ENCODE results near the gene TMC4.
A peak's percentile ranks its signal among the peaks of the same experiment; 100 is the strongest.
"Not testable (repeated sequence)": the region's sequence is repeated elsewhere in the genome, so short reads cannot be mapped to it uniquely, and the experiment has no call there.

The TMC4 gene

GRCh38 chr19:54209058-54209810, 36.3 kb upstream of the TMC4 start:
- Mint-ChIP-seq H3K9me3 (no peaks in the 10 kb centered on the region), H3K4me3 (peak overlapping the region; percentile 69), H3K36me3 (ENCODE audit: insufficient read depth) (peaks cover 46% of the 10 kb centered on the region), H3K27ac (ENCODE audit: low read depth) (peak overlapping the region; percentile 93), H3K4me1 (peaks cover 53% of the 10 kb centered on the region), H3K27me3 (no peaks in the 10 kb centered on the region)
- no peak for ATAC-seq (replicated peaks; ENCODE audit: extremely low read depth, poor library complexity, severe bottlenecking)
- DNase-seq (ENCODE audit: low spot score in 2 of 2), result no peak

GRCh38 chr19:54208784-54209057, 35.8 kb upstream of the TMC4 start:
- H3K4me1 Mint-ChIP-seq, result peaks cover 58% of the 10 kb centered on the region
- H3K4me3 Mint-ChIP-seq, result peak overlapping the region; percentile 50
- peaks cover 51% of the 10 kb centered on the region for H3K36me3 Mint-ChIP-seq (ENCODE audit: insufficient read depth)
- ATAC-seq (replicated peaks; ENCODE audit: extremely low read depth, poor library complexity, severe bottlenecking), result no peak
- DNase-seq (ENCODE audit: low spot score in 2 of 2), result no peak
- no peaks in the 10 kb centered on the region for H3K9me3 Mint-ChIP-seq
- H3K27ac Mint-ChIP-seq (ENCODE audit: low read depth), result peak overlapping the region; percentile 71
- no peaks in the 10 kb centered on the region for H3K27me3 Mint-ChIP-seq

DNA sequence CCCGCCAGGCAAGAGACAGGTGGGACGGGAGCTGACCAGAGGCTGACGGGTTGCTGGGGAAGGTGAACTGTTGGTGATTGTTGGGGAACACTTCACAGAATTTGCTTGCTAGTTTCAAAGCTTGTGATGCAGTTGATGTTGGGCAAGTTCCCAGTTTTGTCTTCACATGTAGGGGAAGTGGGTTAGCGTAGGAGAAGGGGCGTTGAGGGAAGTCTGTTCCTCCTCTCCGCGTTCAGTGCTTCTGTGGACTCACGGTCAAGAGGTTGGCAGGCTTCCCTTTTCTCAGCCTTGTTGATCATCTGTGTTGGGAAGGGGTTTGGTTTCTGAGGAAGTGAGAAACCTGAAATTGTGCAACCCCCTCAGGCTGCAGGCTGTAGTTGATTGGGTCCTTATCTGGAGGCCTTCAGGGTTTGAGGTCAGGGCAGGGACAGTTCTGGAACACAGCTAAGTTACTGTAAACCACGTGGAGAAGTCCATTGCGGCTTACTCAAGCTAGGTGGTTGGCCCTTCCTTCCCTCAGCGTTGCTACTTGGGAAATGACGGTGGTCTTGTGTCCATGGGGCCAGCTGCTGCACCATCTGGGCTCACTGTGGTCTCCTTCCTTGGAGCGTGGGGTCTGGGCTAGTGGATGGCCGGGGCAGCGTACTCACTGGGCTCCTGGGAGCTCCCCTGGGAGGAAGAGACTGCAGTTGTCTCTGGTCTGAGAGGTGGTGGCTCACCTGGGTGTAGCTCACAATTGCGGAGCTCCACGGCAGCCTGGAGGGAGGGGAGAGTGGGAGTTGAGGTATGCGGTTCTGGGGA, 35.2 kb upstream of the TMC4 start:
- no peak for ATAC-seq (replicated peaks; ENCODE audit: extremely low read depth, poor library complexity, severe bottlenecking)
- no peaks in the 10 kb centered on the region for H3K27me3 Mint-ChIP-seq
- peaks cover 63% of the 10 kb centered on the region for H3K4me1 Mint-ChIP-seq
- DNase-seq (ENCODE audit: low spot score in 2 of 2), result no peak
- H3K4me3 Mint-ChIP-seq, result peak overlapping the region; percentile 50
- peaks cover 55% of the 10 kb centered on the region for H3K36me3 Mint-ChIP-seq (ENCODE audit: insufficient read depth)
- no peaks in the 10 kb centered on the region for H3K9me3 Mint-ChIP-seq
- H3K27ac Mint-ChIP-seq (ENCODE audit: low read depth), result peak overlapping the region; percentile 79

- ATAC-seq (replicated peaks; ENCODE audit: extremely low read depth, poor library complexity, severe bottlenecking), result no peak
- DNase-seq (ENCODE audit: low spot score in 2 of 2), result no peak
- H3K27me3 Mint-ChIP-seq, result no peaks in the 10 kb centered on the region
- H3K27ac Mint-ChIP-seq (ENCODE audit: low read depth), result peak overlapping the region; percentile 79
- no peaks in the 10 kb centered on the region for H3K9me3 Mint-ChIP-seq
- H3K4me1 Mint-ChIP-seq, result peaks cover 69% of the 10 kb centered on the region
- H3K4me3 Mint-ChIP-seq, result peak overlapping the region; percentile 50
- peaks cover 61% of the 10 kb centered on the region for H3K36me3 Mint-ChIP-seq (ENCODE audit: insufficient read depth)
Observed at GRCh38 chr19:54207676-54207982, 34.7 kb upstream of the TMC4 start.

- peaks cover 65% of the 10 kb centered on the region for H3K36me3 Mint-ChIP-seq (ENCODE audit: insufficient read depth)
- peak overlapping the region; percentile 79 for H3K27ac Mint-ChIP-seq (ENCODE audit: low read depth)
- peak overlapping the region; percentile 50 for H3K4me3 Mint-ChIP-seq
- H3K4me1 Mint-ChIP-seq, result peaks cover 69% of the 10 kb centered on the region
- not testable (repeated sequence) for DNase-seq (ENCODE audit: low spot score in 2 of 2); H3K9me3 Mint-ChIP-seq; ATAC-seq (replicated peaks; ENCODE audit: extremely low read depth, poor library complexity, severe bottlenecking); H3K27me3 Mint-ChIP-seq
Observed at GRCh38 chr19:54207193-54207592, 34.2 kb upstream of the TMC4 start.

DNA sequence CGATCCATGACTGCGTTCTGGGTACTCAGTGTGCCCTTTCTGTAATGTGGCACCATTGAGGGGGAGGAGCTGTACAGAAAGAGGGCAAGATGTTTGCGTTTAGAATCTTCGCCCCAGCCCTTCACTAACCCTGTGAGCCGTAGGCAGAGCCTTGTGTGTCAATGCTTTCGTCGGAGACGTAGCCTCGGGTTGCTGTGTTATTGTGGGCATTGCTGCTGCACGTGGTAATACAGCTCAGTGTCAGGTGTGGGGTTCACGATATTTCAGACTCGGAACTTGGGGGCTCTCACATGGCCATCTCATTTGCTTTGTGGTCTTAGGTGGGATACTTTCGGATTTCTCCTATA, 33.8 kb upstream of the TMC4 start:
- ATAC-seq (replicated peaks; ENCODE audit: extremely low read depth, poor library complexity, severe bottlenecking) (no peak), DNase-seq (ENCODE audit: low spot score in 2 of 2) (no peak)
- H3K4me3 Mint-ChIP-seq, result no peak overlapping the region
- no peak overlapping the region for H3K27ac Mint-ChIP-seq (ENCODE audit: low read depth)
- H3K4me1 Mint-ChIP-seq, result peaks cover 72% of the 10 kb centered on the region
- peaks cover 69% of the 10 kb centered on the region for H3K36me3 Mint-ChIP-seq (ENCODE audit: insufficient read depth)
- no peaks in the 10 kb centered on the region for H3K27me3 Mint-ChIP-seq
- H3K9me3 Mint-ChIP-seq, result no peaks in the 10 kb centered on the region

DNA sequence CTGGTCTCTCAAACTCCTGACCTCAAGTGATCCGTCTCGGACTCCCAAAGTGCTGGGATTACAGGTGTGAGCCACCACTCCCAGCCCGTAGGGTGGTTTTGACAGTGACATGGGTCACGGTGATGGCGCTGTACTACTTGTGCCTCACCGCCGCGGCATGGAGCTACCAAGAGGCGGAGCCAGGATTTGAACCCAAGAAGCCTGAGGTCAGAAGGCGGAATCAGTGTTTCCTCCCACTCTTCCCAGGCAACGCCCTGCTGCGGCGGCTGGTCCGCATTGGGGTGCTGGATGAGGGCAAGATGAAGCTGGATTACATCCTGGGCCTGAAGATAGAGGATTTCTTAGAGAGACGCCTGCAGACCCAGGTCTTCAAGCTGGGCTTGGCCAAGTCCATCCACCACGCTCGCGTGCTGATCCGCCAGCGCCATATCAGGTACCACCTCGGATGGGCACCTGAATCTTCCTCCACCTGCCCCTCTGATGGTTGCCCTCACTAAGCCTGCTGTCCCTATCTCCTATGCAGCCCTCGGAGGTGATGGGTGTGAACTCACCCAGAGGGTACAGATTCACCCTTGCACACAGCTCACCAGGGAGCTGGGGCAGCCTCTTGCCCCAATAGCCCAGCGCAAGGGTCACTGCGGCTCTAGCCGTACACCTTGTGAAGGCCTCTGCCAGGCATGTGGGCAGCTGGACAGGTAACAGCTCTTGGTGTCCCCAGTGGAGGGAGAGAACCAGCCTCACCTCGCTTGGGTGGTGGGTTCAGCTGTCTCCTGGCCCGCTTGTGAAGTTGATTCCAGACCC, 33.3 kb upstream of the TMC4 start:
- DNase-seq (ENCODE audit: low spot score in 2 of 2), result no peak
- H3K27me3 Mint-ChIP-seq, result no peaks in the 10 kb centered on the region
- ATAC-seq (replicated peaks; ENCODE audit: extremely low read depth, poor library complexity, severe bottlenecking), result no peak
- peaks cover 75% of the 10 kb centered on the region for H3K36me3 Mint-ChIP-seq (ENCODE audit: insufficient read depth)
- no peak overlapping the region for H3K4me3 Mint-ChIP-seq
- no peaks in the 10 kb centered on the region for H3K9me3 Mint-ChIP-seq
- no peak overlapping the region for H3K27ac Mint-ChIP-seq (ENCODE audit: low read depth)
- H3K4me1 Mint-ChIP-seq, result peaks cover 76% of the 10 kb centered on the region

DNA sequence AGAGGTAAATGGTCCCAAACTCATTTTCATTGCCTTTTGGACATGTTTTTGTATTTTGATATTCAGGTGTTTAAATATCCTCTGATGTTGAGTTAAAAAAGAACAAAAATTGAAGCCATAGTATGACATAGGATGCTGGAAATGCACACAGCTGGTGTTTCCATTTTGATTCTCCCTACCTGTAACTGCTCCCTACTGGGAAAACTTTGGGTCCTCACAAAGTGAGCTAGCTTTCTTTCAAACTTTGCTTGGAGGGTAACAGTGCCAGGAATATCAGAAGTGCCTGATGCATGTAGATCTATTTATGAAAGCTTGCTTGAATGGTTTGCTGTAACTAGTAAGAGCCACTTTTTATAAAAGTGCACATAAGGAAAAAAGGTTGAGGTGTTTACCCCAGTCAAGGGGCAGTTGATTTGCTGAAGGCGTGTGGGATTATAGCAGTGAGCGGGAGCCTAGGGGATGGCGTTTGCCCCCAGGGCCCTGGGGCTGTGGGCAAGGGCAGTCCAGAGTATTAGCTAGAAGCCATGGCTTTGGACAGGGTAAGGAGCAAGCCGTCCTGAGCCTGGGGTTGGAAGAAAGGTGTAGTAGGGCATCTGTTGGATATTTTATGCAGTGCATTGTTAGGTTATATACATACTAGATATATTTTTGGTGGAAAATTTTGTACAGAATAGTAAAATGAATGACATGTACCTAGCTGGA, 32.0 kb upstream of the TMC4 start:
- H3K27ac Mint-ChIP-seq (ENCODE audit: low read depth), result no peak overlapping the region

GRCh38 chr19:54203151-54203611, 30.2 kb upstream of the TMC4 start:
- peaks cover 70% of the 10 kb centered on the region for H3K36me3 Mint-ChIP-seq (ENCODE audit: insufficient read depth)
- no peaks in the 10 kb centered on the region for H3K9me3 Mint-ChIP-seq
- no peak for ATAC-seq (replicated peaks; ENCODE audit: extremely low read depth, poor library complexity, severe bottlenecking)
- peak overlapping the region; percentile 41 for H3K27ac Mint-ChIP-seq (ENCODE audit: low read depth)
- H3K27me3 Mint-ChIP-seq, result no peaks in the 10 kb centered on the region
- peak overlapping the region; percentile 99 for H3K4me3 Mint-ChIP-seq
- peaks cover 56% of the 10 kb centered on the region for H3K4me1 Mint-ChIP-seq
- no peak for DNase-seq (ENCODE audit: low spot score in 2 of 2)

More for the DNA sequence above, 32.0 kb upstream of the TMC4 start:
- peaks cover 78% of the 10 kb centered on the region for H3K36me3 Mint-ChIP-seq (ENCODE audit: insufficient read depth)
- no peaks in the 10 kb centered on the region for H3K9me3 Mint-ChIP-seq
- peak overlapping the region; percentile 99 for H3K4me3 Mint-ChIP-seq
- peaks cover 73% of the 10 kb centered on the region for H3K4me1 Mint-ChIP-seq
- DNase-seq (ENCODE audit: low spot score in 2 of 2) (no peak), ATAC-seq (replicated peaks; ENCODE audit: extremely low read depth, poor library complexity, severe bottlenecking) (no peak)
- no peaks in the 10 kb centered on the region for H3K27me3 Mint-ChIP-seq

GRCh38 chr19:54201980-54202379, 29.0 kb upstream of the TMC4 start:
- Mint-ChIP-seq H3K4me3 (peak overlapping the region; percentile 99), H3K36me3 (ENCODE audit: insufficient read depth) (peaks cover 58% of the 10 kb centered on the region), H3K27ac (ENCODE audit: low read depth) (peak overlapping the region; percentile 100), H3K4me1 (peaks cover 47% of the 10 kb centered on the region), H3K9me3 (no peaks in the 10 kb centered on the region), H3K27me3 (no peaks in the 10 kb centered on the region)
- ATAC-seq (replicated peaks; ENCODE audit: extremely low read depth, poor library complexity, severe bottlenecking) (no peak), DNase-seq (ENCODE audit: low spot score in 2 of 2) (no peak)

GRCh38 chr19:54201172-54201701, 28.3 kb upstream of the TMC4 start:
- ATAC-seq (replicated peaks; ENCODE audit: extremely low read depth, poor library complexity, severe bottlenecking) (peak; percentile 59), DNase-seq (ENCODE audit: low spot score in 2 of 2) (peak in 1 of 2 donors; percentile 28)
- peak overlapping the region; percentile 100 for H3K27ac Mint-ChIP-seq (ENCODE audit: low read depth)
- no peaks in the 10 kb centered on the region for H3K9me3 Mint-ChIP-seq
- H3K4me1 Mint-ChIP-seq, result peaks cover 47% of the 10 kb centered on the region
- no peaks in the 10 kb centered on the region for H3K27me3 Mint-ChIP-seq
- H3K4me3 Mint-ChIP-seq, result peak overlapping the region; percentile 99
- peaks cover 53% of the 10 kb centered on the region for H3K36me3 Mint-ChIP-seq (ENCODE audit: insufficient read depth)

- no peaks in the 10 kb centered on the region for H3K9me3 Mint-ChIP-seq
- H3K27ac Mint-ChIP-seq (ENCODE audit: low read depth), result no peak overlapping the region
- H3K4me1 Mint-ChIP-seq, result peaks cover 35% of the 10 kb centered on the region
- no peak for ATAC-seq (replicated peaks; ENCODE audit: extremely low read depth, poor library complexity, severe bottlenecking)
- peaks cover 51% of the 10 kb centered on the region for H3K36me3 Mint-ChIP-seq (ENCODE audit: insufficient read depth)
- no peak for DNase-seq (ENCODE audit: low spot score in 2 of 2)
- H3K4me3 Mint-ChIP-seq, result peak overlapping the region; percentile 99
- no peaks in the 10 kb centered on the region for H3K27me3 Mint-ChIP-seq
Observed at GRCh38 chr19:54199401-54199800, 26.4 kb upstream of the TMC4 start.
